IPS DF 19.7 (cell line): ENCODE data around the gene CSH2.
"Not testable (repeated sequence)": the region's sequence is repeated elsewhere in the genome, so short reads cannot be mapped to it uniquely, and the experiment has no call there.

ENCODE experiments used
- DNase-seq: peaks from one replicate; pipeline ENCODE4 v3.0.0-alpha.2; 2013; ENCODE audit warnings: low read depth, low spot score

CSH2 gene

DNA sequence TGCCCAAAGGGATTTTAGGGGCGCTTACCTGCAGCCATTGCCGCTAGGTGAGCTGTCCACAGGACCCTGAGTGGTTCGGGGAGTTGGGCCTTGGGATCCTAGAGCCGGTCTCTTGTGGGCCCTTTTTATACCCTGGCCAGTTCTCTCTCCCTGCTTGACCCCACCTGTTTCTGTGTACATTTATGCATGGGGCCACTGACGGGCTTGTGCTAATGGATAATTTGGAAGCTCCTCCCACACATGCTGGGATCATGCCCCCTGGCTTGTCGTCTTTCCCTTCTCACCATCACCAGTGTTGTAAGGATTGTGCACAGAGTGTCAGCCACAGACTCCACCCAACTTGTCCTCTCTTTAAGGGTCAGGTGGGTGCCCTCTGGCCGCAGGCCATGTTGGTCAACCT is at the start of gene CSH2:
Gene CSH2 (minus strand): TSS at position 101 of the 400 bp plus-strand sequence. CDS start 63 bp downstream, at position 38.
- not testable (repeated sequence) for DNase-seq

DNA sequence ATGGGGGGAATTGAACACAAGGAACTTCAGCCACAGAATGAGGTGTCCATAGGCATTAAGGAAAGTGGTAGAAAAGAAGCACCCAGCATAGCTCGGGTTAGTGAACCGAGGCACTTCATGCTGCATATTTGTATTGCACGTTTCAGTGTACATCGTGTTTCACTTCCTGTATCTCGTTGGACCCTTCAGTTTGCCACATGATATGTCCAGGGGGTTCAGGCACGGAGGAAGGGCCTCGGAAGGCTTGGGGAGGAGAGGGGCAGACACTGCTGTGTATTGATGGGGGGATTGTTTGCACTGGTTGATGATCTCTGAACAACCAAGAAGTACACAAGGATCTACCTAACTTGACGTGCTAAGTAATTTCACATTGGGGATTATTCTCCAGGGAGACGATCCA is 48.9 kb upstream of the CSH2 start:
- not testable (repeated sequence) for DNase-seq

DNA sequence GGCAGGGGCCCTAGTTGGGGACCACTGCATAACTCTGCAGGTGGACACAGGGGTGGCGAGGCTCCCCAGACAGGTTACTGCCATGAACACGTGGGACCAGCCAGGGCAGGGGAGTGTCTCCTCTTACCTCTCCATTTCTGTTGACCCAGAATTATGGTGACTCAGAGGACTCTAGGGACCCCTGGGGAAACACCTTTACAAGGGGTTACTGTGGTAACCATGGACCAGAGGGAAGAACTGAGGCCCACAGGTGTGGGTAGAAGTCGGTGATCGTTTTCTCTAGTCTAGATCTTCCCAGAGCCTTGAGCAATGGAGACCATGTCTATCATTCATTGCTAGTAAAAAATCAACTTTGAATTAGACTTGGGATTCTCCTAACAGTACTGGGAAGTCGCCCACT is 47.3 kb upstream of the CSH2 start:
- DNase-seq = not testable (repeated sequence)

DNA sequence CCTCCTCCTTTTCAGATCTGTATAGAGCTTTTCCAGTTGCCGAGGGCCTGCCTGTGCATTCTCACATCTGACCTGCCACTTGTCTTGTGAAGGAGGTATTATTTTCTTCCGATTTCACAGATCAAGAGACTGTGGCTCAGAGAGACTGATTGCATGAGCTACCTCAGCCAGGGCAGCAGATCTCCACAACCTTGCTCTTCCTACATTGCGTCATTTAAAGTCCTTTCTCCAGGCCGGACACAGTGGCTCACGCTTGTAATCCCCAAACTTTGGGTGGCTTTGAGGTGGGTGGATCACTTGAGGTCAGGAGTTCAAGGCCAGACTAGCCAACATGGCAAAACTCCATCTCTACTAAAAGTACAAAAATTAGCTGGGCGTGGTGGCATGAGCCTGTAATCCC is 46.6 kb upstream of the CSH2 start:
- not testable (repeated sequence) for DNase-seq

DNA sequence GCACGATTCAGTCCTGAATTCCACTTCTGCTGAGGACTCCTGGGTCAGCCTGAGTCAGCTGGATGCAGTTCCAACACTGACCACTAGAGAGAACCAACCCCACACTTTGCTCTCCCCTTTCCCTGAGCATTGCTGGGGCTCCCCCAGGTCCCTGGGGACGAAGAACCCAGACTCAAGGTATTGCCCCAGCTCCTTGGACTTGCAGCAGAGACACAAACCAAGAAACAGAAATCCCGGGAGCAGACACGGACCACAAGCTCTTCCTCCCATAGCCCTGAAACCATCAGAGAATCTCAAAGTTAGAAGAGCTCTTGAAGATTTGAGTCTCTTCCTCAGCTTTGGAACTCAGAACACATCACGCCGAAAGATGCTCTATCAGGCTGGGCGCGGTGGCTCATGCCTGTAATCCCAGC is 45.8 kb upstream of the CSH2 start:
- no peak for DNase-seq

DNA sequence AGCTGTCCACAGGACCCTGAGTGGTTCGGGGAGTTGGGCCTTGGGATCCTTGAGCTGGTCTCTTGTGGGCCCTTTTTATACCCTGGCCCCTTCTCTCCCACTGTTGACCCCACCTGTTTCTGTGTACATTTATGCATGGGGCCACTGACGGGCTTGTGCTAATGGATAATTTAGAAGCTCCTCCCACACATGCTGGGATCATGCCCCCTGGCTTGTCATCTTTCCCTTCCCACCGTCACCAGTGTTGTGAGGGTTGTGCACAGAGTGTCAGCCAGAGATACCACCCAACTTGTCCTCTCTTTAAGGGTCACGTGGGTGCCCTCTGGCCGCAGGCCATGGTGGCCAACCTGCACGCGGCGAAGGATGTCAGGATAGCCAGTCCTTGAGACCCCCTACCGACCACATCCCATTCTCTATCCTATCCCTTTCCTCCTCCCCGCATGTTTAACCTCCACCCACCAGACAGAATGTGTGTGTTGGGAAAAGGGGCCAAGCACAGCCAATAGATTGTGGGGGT is 45.4 kb upstream of the CSH2 start, which contains the start of gene GH1:
Gene GH1 (minus strand): TSS at position 51 of the 517 bp plus-strand sequence. CDS start 63 bp downstream, outside the sequence.
- DNase-seq = not testable (repeated sequence)

DNA sequence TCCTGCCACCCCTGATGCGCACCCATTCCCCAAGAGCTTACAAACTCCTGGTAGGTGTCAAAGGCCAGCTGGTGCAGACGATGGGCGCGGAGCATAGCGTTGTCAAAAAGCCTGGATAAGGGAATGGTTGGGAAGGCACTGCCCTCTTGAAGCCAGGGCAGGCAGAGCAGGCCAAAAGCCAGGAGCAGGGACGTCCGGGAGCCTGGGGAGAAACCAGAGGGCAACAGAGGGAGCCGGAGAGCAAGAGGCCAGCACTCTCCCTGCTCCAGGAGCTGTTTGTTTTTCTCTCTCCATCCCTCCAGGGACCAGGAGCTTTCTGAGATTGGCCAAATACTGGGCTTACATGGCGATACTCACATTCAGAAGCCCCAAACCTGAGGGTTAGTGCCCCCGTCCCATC is 44.8 kb upstream of the CSH2 start:
- no peak for DNase-seq

DNA sequence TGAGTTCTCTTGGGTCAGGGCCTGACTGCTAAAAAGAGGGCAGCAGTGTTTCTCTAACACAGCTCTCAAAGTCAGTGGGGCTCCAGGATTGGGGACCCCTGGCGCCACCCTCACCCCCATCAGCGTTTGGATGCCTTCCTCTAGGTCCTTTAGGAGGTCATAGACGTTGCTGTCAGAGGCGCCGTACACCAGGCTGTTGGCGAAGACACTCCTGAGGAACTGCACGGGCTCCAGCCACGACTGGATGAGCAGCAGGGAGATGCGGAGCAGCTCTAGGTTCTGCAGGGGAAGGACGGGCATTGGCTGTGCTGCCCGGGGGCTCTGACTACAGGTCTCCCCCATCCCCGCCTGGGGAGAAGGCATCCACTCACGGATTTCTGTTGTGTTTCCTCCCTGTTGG is 44.2 kb upstream of the CSH2 start:
- DNase-seq = no peak

DNA sequence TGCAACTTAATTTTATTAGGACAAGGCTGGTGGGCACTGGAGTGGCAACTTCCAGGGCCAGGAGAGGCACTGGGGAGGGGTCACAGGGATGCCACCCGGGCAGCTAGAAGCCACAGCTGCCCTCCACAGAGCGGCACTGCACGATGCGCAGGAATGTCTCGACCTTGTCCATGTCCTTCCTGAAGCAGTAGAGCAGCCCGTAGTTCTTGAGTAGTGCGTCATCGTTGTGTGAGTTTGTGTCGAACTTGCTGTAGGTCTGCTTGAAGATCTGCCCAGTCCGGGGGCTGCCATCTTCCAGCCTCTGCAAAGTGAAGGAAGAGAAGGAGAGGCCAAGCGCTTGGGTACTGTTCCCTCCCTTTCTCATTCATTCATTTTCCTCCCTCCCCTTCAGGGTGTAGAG is 43.7 kb upstream of the CSH2 start:
- not testable (repeated sequence) for DNase-seq

DNA sequence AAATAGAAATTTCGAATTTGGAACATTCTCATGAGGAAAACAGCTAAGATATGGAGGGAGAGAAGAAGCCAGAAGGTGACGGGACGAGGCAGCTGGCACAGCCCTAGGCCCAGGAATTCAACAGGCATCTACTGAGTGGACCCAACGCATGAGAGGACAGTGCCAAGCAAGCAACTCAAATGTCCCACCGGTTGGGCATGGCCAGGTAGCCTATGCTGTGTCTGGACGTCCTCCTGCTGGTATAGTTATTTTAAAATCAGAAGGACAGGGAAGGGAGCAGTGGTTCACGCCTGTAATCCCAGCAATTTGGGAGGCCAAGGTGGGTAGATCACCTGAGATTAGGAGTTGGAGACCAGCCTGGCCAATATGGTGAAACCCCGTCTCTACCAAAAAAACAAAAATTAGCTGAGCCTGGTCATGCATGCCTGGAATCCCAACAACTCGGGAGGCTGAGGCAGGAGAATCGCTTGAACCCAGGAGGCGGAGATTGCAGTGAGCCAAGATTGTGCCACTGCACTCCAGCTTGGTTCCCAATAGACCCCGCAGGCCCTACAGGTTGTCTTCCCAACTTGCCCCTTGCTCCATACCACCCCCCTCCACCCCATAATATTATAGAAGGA is 43.2 kb upstream of the CSH2 start:
- no peak for DNase-seq

DNA sequence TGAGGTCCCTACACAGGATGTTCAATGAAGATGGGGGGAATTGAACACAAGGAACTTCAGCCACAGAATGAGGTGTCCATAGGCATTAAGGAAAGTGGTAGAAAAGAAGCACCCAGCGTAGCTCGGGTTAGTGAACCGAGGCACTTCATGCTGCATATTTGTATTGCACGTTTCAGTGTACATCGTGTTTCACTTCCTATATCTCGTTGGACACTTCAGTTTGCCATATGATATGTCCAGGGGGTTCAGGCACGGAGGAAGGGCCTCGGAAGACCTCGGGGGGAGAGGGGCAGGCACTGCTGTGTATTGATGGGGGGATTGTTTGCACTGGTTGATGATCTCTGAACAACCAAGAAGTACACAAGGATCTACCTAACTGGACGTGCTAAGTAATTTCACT is 42.3 kb upstream of the CSH2 start:
- DNase-seq = not testable (repeated sequence)

DNA sequence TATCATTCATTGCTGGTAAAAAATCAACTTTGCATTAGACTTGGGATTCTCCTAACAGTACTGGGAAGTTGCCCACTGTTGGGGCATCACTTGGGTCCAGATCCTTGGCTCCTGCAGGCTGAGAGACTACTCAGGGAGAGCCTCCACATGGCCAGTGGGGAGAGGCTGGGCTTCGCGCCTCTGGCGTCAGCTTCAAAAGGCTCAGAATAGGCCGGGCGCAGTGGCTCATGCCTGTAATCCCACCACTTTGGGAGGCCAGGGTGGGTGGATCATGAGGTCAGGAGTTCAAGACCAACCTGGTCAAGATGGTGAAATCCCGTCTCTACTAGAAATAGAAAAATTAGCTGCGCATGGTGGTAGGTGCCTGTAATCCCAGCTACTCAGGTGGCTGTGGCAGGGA is 41.0 kb upstream of the CSH2 start:
- DNase-seq = no peak

DNA sequence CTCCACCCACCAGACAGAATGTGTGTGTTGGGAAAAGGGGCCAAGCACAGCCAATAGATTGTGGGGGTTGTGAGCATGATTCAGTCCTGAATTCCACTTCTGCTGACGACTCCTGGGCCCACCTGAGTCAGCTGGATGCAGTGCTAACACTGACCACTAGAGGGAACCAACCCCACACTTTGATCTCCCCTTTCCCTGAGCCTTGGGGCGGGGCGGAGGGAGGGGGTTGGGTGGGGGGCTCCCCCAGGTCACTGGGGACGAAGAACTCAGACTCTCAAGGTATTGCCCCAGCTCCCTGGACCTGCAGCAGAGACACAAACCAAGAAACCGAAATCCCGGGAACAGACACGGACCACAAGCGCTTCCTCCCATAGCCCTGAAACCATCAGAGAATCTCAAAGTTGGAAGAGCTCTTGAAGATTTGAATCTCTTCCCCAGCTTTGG is 38.2 kb upstream of the CSH2 start:
- DNase-seq = no peak

DNA sequence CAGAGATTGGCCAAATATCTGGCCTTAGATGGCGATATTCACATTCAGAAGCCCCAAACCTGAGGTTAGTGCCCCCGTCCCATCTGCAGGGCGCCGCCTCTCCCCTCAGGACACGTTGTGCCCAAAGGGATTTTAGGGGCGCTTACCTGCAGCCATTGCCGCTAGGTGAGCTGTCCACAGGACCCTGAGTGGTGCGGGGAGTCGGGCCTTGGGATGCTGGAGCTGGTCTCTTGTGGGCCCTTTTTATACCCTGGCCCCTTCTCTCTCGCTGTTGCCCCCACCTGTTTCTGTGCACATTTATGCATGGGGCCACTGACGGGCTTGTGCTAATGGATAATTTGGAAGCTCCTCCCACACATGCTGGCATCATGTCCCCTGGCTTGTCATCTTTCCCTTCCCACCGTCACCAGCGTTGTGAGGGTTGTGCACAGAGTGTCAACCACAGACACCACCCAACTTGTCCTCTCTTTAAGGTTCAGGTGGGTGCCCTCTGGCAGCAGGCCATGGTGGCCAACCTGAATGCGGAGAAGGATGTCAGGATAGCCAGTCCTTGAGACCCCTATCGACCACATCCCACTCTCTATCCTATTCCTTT is 37.7 kb upstream of the CSH2 start, which contains the start of gene CSHL1:
Gene CSHL1 (minus strand): TSS at position 218 of the 595 bp plus-strand sequence. CDS start 62 bp downstream, at position 156.
- no peak for DNase-seq

DNA sequence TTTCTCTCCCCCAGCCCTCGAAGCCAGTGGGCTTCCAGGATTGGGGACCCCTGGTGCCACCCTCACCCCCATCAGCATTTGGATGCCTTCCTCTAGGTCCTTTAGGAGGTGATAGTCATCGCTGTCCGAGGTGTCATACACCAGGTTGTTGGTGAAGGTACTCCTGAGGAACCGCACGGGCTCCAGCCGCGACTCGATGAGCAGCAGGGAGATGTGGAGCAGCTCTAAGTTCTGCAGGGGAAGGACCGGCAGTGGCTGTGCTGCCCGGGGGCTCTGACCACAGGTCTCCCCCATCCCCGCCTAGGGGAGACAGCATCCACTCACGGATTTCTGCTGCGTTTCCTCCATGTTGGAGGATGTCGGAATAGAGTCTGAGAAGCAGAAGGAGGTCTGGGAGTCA is 36.6 kb upstream of the CSH2 start:
- no peak for DNase-seq

DNA sequence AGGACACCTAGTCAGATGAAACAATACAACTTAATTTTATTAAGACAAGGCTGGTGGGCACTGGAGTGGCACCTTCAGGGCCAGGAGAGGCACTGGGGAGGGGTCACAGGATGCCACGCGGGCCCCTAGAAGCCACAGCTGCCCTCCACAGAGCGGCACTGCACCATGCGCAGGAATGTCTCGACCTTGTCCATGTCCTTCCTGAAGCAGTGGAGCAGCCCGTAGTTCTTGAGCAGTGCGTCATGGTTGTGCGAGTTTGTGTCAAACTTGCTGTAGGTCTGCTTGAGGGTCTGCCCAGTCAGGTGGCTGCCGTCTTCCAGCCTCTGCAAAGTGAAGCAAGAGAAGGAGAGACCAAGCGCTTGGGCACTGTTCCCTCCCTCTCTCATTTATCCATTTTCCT is 36.1 kb upstream of the CSH2 start:
- not testable (repeated sequence) for DNase-seq

DNA sequence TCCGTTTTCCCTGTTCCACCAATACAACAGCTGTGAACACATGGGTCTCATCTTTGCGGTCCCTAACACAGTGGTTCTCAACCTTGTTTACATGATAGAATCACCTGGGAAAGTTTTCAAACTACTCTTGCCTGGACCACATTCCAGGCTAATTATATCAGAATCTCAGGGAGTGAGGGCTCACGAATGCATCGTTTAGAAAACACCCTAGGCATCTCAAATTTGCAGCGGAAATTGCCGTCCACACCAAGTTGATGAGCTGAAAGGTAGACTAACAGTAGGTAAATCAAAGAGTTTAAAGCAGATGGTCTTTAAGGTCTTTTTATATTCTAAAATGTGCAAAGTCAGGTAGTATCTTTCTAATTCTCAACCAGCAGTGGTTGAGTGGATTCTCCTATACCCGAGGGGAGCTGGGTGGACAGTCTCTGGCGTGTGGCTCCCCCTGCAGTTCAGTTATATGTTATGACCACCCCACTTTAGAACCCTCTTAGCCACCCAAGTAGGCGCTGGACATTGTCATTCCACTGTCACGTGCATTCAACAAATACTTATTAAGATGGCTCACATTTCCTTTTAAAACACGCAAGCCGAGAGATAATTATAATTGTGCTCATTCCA is 33.8 kb upstream of the CSH2 start:
- not testable (repeated sequence) for DNase-seq

DNA sequence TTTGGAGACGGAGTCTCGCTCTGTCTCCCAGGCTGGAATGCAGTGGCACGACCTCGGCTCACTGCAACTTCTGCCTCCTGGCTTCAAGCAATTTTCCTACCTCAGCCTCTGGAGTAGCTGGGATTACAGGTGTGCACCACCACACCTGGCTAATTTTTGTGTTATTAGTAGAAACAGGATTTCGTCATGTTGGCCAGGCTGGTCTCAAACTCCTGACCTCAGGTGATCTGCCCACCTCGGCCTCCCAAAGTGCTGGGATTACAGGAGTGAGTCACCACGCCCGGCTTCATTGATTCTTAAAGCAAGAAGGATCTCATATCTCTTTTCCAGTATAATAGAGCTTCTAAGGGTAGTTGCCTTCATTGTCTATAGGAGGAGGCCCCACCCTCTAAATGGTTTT is 31.3 kb upstream of the CSH2 start:
- not testable (repeated sequence) for DNase-seq

DNA sequence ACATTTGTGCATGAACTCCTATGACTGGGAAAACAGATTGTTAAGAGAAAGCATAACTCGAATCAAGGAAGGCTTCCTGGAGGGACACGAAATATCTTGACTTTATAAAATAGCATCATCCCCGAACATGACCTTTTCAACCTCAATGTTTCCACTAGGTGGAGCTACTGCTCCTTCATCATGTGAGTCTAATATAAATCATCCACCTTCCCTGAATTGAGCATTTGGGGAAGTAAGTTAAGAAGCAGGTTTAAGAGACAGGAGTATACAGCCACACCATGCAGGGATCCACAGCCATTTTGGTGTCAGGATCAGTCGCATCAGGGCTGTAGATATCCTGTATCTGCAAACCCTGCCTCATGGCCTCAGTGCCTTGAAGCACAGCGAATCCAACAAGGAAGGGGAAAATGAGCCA is 30.3 kb upstream of the CSH2 start:
- DNase-seq = not testable (repeated sequence)

DNA sequence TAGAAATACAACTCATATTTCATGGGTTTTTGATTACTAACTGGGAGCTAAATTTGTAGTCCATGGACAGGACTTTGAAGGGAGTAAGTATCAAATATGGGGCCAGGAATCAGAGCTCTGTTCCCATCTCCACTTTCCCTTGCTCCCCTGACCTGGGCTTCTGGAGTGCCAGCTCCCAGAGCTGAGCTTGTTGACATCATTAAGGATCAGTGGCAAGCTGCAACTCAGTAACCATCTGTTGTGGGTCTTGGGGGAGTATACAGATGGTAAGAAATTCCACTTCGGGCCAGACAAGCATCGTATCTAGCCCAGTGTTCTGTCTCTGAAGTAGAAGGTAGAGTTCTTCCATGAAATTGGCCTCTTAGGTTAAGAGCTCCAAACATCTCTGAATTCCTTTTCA is 28.5 kb upstream of the CSH2 start:
- DNase-seq = not testable (repeated sequence)

DNA sequence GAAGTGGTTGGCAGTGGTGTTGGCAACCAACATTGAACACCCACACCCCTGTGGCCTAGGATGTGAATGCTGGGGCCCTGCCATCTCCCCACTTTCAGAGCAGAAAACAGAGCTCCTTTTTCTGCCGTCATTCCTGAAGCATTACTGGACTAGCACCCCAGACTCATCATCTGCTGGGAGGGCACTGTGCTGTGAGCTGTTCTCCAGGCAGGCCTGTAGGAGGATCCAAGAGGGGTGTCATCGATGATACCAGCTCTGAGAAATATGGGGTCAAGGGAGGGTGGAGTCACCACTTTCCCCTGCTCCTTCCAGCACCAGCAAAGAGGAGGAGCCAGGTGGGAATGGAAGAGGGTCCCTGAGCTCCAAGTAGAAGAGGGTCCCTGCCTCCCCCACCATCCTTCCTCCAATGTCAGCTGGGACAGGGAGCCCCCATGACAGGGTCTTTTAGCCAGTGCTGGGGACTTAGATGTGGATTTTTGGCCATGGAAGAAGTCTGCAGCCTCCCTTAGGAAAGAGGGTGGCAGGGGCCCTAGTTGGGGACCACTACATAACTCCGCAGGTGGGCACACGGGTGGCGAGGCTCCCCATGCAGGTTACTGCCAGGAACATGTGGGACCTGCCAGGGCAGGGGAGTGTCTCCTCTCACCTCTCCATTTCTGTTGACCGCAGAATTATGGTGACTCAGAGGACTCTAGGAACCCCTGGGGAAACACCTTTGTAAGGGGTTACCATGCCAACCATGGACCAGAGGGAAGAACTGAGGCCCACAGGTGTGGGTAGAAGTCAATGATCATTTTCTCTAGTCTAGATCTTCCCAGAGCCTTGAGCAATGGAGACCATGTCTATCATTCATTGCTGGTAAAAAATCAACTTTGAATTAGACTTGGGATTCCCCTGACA is 25.7 kb upstream of the CSH2 start:
- not testable (repeated sequence) for DNase-seq
